ENCODE measurements around the gene GBE1. TPM values are rescaled to one million over a fixed set of nuclear protein-coding genes. Genes with fewer than 3 reads are reported as not detected.

The GBE1 gene
- 69.3 and 75.1 TPM in 2 replicates for polyA plus RNA-seq

GRCh38 chr3:81760924-81761903 lies at the start of gene GBE1:
GBE1 (minus strand) TSS chr3:81761645; CDS start chr3:81761517, 128 bp downstream.

All from Purkinje cell (primary cell).